IPS-11a (cell line): ENCODE results near the gene MREG.
"Not testable (repeated sequence)": the region's sequence is repeated elsewhere in the genome, so short reads cannot be mapped to it uniquely, and the experiment has no call there.

Experiments
- H3K4me3 ChIP-seq: one replicate; pipeline ENCODE4 v1.5.1; 2013; ENCODE audit warnings: low read depth, low read length, control low read depth

Gene MREG

DNA sequence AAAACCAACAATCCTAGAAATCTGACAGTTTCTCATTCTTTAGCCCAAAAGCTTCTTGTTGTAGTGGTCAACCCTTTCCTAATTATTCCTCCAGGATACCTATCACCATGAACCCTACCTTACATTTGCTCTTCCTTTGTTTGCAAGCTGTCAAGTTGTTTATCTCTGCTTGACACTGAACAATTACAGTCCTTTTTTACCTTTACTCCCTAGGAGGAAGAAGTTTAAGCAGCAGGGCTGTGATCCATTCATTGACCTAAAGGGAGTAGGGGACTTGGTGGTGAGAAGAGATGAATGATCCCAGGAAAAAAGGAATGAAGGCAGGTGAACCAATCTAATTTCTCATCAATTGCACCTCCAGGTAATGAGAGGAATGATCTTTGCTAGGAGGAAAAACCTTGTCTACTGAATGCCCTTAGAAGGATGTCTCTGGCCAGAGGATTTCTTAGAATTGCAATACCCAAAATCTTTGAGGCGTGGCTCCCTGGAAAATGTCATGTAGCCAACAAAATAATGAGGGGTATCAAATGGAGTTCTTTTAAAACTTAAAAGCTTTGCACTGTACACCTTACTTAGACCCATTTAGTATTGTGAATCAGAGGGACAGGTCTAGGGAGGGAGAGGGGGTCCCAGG is 47.7 kb downstream of the MREG start:
- no peak overlapping the region for H3K4me3 ChIP-seq

- H3K4me3 ChIP-seq = no peak overlapping the region
Observed at GRCh38 chr2:215961981-215962380, 51.4 kb downstream of the MREG start.

DNA sequence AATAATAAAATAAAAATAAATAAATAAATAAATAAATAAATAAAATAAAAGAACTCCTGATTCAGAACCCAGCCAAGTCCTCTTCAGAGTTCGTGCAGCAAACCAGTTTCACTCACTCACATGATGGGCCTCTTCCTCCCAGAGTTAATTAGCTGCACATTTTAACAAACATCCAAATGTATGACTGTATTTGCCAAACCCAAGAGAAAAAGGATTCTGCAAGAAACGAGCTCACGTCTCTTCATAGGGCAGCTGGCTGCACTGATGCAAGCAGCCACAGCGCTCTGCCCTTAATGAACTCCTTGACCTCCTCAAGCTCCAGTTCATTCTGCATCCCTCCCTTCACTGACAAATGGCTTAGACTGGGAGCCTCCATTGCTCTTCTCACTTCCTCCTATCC is 55.1 kb downstream of the MREG start:
- no peak overlapping the region for H3K4me3 ChIP-seq

DNA sequence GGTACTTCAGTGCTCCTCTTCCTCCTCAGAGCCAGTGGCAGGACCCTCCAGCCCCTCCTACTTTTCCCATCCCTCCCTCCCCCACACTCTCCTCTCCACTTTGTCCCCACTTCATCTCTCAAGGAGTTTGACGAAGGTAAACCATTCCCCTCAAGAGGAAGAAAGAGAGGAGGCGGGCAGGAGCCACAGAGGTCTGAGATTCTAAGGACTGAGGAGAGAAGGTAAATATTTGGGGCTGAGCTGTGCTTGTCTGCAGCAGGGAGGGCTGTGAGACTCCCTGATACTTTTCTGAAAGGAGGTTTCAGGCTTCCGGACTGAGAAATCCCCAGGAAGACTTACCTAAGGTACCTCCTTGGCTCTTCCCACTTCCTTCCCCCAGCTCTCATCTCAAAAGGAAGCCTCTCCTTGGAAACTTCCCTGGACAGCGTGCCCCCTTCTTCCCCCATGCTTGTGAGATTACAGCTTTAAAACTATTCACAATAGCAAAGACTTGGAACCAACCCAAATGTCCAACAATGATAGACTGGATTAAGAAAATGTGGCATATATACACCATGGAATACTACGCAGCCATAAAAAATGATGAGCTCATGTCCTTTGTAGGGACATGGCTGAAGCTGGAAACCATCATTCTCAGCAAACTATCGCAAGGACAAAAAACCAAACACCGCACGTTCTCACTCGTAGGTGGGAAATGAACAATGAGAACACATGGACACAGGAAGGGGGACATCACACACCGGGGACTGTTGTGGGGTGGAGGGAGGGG is 55.8 kb downstream of the MREG start:
- H3K4me3 ChIP-seq = not testable (repeated sequence)

DNA sequence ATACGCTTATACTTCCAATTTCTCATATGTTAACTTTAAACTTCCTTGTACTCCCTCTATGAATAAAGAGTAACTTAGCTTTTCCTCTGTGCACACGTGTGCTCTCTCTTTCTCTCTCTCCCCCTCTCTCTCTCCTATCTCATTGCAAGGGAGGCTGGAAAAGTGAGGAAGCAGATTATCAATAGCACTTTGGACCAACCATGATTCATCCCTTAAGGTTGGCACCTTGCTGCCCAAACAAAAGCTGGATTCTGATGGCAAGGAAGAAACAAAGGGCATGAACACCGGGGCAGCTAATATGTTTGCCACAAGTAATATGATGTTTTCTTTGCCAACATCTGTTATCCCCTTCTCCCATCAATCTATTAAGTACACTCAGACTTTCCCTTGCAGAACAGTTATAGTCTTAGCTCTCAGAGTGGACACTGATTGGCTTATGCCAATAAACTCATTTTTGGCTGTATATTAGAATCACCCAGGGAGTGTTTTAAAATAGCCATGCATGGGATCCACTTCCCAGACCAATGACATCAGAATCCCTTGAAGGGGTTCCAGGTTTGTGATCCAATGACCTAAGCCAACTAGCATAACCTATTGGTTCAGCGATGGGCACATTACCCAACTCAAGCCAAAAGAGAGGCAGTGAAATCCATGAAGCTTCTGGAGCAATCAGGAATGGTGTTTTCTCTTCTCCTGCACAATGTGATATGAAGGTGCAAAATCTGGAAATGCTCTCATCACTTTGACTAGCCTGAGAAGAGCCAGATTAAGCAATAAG is 60.3 kb downstream of the MREG start:
- H3K4me3 ChIP-seq = no peak overlapping the region

DNA sequence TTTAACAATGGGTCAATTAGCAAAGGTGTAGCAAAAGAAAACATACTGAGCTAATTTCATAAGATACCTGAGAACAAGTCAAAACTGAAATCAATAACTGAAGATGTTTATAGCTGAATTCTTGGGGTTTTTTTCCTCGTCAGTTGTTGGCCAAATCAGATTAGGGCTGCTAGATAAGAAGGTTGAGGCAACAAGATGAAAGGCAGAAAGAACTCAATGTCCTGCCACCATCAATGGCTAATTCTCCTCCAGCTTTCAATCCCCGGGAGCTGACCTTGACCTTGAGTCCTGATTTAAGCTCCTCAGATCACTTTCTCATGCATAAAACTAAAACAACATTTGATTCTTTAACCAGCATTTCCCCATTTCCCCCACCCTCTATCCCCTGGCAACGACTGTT is 61.8 kb downstream of the MREG start:
- no peak overlapping the region for H3K4me3 ChIP-seq

DNA sequence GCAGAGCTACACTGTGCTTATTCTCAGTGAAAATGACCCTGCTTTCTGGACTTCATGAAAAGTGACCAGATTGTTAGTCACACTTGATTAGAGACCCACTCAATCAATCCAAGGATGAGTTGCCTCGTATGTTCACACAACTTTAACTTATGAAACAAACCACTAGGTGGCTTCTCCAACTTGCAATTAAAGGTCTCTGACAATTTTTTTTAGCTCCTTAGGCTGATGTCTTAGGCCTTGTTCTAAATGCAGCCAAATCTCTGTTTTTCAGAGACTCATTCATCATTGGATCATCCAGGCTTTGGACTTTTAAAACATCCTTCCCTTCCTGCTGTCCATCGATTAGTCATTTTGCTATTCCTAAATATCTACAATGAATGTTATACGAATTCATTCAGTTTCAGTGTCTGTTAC is 63.4 kb downstream of the MREG start:
- H3K4me3 ChIP-seq = no peak overlapping the region

DNA sequence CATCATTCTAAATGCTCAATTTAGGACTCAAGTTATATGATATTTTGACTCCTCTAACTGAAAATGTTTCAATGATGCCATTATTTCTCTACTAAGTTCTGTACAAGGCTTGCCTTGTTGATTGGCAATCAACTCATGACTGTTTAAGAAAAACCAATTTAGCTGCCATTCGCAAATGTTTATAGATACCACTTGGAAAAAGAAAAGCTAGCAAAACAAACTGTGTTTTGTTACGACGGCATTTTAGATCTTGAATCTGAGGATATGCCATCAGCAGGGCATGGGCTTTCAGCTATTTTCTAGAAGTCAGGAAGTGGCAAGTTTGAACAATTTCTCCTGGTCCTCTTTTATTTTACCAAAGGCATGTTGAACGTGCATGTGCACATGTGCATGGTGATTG is 65.3 kb downstream of the MREG start:
- no peak overlapping the region for H3K4me3 ChIP-seq

- no peak overlapping the region for H3K4me3 ChIP-seq
Observed at GRCh38 chr2:215946586-215946985, 66.8 kb downstream of the MREG start.

DNA sequence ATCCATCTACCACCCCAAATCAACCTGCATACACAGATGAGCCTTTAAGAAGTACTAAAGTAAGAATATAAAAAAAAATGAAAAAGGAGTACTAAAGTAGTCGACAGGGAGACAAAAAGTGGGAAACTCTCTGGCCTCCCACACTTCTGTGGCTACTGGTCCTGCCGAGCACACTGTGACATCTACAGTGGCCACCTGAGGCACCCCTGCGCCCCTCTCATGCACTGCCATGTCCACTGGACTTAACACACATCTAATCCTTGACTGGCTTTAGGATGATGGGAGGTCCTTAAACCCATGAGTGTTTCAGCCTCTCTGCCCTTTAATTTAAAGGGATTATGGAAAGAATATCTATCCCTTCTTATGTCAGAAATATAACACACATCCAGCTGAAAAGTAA is 71.2 kb downstream of the MREG start:
- H3K4me3 ChIP-seq = no peak overlapping the region

DNA sequence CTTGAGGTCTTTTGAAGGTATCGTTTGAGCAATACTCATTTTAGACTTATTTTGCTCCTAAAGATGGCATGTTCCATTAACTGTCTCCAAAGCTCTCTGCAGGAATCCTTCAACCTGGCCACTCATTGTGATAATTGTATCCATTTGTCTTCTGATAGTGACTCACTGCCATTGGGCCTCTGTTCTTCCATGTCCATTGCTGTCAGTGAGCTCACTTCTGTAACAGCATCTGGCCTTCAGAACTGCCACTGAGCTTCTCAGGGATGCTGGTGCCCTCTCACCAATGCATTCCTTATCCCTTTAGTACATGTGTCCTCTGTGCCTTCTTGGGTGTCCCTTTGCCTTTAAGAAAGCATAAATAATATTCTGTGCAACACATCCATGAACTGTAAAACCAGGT is 71.6 kb downstream of the MREG start:
- no peak overlapping the region for H3K4me3 ChIP-seq

DNA sequence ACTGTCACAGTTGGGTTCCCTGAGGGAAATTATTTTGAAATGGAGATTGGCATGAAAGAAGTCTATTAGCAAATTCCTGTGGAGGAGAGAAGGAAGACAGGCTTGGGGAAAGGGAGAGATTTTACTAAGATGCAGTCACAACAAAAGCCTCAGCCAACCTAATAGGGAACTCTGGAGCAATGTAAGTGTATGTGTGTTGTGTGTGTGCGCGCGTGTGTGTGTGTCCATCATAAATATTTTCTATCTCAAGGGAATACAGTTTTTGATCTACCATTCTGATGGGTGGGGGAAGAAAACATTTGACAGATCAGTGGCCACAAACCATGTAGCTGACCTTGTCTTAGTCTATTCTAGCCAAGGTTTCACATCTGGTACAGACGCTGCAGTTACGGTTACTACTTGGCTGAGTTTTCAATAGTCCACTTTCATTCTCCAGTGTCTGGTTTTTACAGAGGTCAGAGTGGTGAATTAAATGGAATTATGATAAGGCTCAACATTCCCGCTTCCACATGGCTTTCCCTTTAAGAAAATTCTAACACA is 72.6 kb downstream of the MREG start:
- no peak overlapping the region for H3K4me3 ChIP-seq

DNA sequence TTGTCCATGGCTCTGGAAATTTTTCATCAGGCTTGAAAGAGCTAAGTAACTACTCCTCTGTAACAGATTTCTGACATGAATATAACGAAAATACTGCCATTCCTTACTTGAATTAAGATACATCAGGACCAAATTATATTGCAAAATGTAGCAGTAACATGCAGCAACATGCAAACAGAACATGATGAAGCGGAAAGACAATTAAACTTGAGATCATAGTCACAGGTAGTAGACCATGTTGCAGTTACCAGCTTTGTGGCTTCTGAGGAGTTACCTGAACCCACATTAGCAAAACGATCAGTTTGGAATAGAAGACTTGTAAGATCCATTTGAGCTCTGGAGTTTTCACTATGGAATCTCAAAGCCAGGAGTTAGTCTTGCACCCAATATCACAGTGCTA is 76.2 kb downstream of the MREG start:
- H3K4me3 ChIP-seq = no peak overlapping the region

GRCh38 chr2:215933151-215933550 is 80.2 kb downstream of the MREG start:
- H3K4me3 ChIP-seq = no peak overlapping the region

DNA sequence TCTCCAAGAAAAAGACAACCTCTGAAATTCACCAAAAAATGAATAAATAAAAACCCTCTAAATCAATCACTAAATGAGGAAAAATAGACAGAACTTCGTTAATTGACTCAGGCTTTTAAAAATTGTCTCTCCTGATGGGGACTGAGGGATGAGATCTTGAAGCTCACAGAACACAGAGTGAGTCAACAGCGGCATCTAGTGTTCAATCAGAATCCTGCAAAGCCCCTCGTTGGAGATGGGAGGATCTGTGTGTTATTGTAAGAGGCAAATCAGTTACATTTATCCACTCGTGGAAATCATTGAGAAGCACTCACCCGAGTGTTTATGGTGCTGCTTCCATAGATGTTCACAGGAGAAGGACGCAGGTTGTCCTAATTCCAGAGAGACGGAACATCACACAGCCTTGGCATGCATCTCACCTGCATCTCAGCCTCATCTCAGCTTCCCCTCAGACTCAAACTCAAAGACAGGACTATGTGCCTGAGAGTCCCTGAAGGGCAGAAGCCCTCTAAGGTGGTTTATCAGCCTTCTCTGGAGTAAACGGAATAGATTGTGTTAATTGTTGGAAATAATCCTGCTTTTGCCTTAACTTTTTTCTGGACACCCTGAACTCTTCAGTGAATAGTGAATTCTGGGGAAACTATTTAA is 82.0 kb downstream of the MREG start:
- no peak overlapping the region for H3K4me3 ChIP-seq

GRCh38 chr2:215930505-215931253 is 82.7 kb downstream of the MREG start:
- no peak overlapping the region for H3K4me3 ChIP-seq

DNA sequence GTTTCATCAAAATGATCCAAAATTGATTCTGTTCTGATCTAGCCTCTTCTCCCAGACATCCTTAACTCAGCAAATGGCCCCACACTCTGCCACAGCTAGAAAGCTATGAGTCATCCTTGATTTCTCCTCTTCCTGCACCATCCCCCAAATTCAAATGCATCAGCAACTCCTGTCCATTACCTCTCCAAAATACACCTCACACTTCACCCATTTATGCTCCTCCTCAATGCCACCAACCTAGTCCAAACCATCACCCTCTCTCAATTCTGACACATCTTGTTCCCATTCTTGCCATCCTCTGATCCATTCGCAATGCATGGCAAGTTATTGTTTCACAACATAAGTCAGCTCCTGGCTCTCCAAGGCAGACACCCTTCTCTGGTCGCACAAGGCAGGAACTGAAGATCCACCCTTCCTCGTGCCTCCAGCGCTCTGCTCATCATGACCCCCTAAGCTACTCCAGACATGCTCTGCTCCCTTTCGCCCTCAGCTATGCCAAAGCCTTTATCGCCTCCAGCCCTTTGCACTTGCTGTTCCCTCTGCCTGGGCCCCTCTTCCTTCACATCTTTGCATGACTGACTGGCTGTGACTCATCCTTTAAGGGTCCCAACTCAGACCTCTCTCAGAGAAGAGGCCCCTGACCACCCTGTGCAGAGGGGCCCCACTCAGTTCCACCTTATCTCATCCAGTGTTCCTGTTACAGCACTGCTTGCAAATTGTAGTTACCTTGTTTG is 83.6 kb downstream of the MREG start:
- no peak overlapping the region for H3K4me3 ChIP-seq

- no peak overlapping the region for H3K4me3 ChIP-seq
Observed at GRCh38 chr2:215928086-215928485, 85.3 kb downstream of the MREG start.

- H3K4me3 ChIP-seq = not testable (repeated sequence)
Observed at GRCh38 chr2:215926992-215927391, 86.4 kb downstream of the MREG start.

DNA sequence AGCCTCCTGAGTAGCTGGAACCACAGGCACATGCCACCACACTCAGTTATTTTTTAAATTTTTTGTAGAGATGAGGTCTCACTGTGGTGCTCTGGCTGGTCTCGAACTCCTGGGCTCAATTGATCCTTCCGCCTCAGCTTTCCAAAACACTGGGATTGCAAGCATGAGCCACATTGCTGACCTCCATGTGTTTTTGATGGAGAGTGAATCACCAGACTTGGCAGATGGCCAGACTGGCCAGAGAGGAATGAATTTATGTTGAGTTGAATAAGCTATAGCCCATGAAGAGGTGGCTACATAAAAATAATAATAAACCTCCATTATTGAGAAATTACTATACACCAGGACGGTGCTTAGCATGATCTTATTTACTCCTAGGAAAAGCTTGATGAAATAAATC is 91.5 kb downstream of the MREG start:
- H3K4me3 ChIP-seq = no peak overlapping the region
